HG02981 (cell line): ENCODE data around the gene EFNB3.
A peak's percentile ranks its signal among the peaks of the same experiment; 100 is the strongest.

Source experiments
- ATAC-seq: cut with Tn5 transposase; IDR thresholded peaks from one replicate; pipeline ENCODE4 v1.9.1; 2021; ENCODE audit warnings: mild to moderate bottlenecking, moderate library complexity; ENCODE audit not compliant: unreplicated experiment

EFNB3 gene

GRCh38 chr17:7704601-7705268, at the start of gene EFNB3:
EFNB3 (plus strand) TSS chr17:7705202; CDS start chr17:7705599, 397 bp downstream.
- ATAC-seq, result no peak

- ATAC-seq, result no peak
These were observed 49.5 kb upstream of the EFNB3 start for GRCh38 chr17:7655541-7655840.

GRCh38 chr17:7656958-7657609, 47.9 kb upstream of the EFNB3 start:
- ATAC-seq, result no peak

- ATAC-seq, result no peak
These were observed 37.2 kb upstream of the EFNB3 start for GRCh38 chr17:7667656-7668406.

- ATAC-seq, result no peak
These were observed 36.5 kb upstream of the EFNB3 start for GRCh38 chr17:7668482-7668881.

- no peak for ATAC-seq
These were observed 31.8 kb upstream of the EFNB3 start for GRCh38 chr17:7673239-7673638.

GRCh38 chr17:7674934-7675333, 30.1 kb upstream of the EFNB3 start:
- ATAC-seq, result no peak

- ATAC-seq, result no peak
These were observed 28.5 kb upstream of the EFNB3 start for GRCh38 chr17:7676533-7676932.

GRCh38 chr17:7677388-7678067, 27.5 kb upstream of the EFNB3 start:
- no peak for ATAC-seq

- ATAC-seq, result no peak
These were observed 20.0 kb upstream of the EFNB3 start for GRCh38 chr17:7684851-7685532.

GRCh38 chr17:7685533-7686221, 19.3 kb upstream of the EFNB3 start:
- peak; percentile 48 for ATAC-seq

GRCh38 chr17:7686222-7687071, 18.6 kb upstream of the EFNB3 start:
- peak; percentile 41 for ATAC-seq

- no peak for ATAC-seq
These were observed 17.7 kb upstream of the EFNB3 start, which contains the start of gene TP53 for GRCh38 chr17:7687072-7687907. TP53 (minus strand) TSS chr17:7687490; CDS start chr17:7676594, 10,896 bp downstream.

- peak; percentile 75 for ATAC-seq
These were observed 16.8 kb upstream of the EFNB3 start, which contains the start of gene WRAP53 for GRCh38 chr17:7687908-7688807. WRAP53 (plus strand) TSS chr17:7688477; CDS start chr17:7688649, 172 bp downstream.

- ATAC-seq, result no peak
These were observed 16.1 kb upstream of the EFNB3 start for GRCh38 chr17:7688808-7689316.

GRCh38 chr17:7695586-7695985, 9.4 kb upstream of the EFNB3 start:
- ATAC-seq, result no peak
